Measurements from ENCODE around the gene NID1. TPM values are rescaled to one million over a fixed set of nuclear protein-coding genes. Genes with fewer than 3 reads are reported as not detected.

Gene NID1
- total and polyA plus RNA-seq, 8 donors: 21.4 to 214 (median 89.6) TPM

DNA sequence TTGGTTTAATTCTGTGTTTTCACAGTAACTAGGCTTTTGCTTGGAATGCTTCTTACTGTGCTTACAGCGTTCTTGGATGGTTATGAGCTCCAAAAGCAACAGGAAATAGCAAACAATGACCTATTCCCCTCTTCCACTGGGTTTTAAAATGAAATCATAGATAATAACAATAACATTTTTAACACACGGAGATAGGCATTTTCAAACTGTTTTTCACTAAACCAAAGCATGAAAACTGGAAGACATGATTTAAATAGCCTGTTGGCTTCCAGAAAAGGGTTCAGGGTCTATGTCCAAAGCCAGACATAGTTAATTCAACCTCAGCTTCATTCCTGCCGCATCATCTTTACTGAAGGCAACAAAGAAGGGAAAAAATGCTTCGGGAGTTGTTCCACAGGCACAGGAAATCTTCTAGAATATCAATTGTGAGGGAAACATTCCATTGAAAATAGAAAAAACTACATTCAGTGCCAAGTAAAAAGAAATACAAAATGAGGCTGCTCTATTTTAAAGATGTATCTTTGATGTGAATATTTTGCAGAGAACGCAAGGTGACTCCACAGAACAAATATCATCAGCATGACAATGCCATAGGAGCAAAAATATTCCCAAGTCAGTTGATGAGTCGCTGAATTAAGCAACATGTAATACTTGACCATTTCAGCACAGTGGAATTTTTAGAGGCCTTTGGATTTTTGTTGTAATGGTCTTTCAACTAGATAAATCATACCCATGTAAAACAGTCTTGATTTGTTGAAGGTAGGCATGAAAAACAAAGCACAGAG lies 80.7 kb downstream of the NID1 start:
- peaks cover 30 to 82% (median 49%) of the 10 kb centered on the region in 4 donors for H3K36me3 ChIP-seq
- no peaks in the 10 kb centered on the region for H3K9me3 ChIP-seq
- no peak for TF ChIP-seq POLR2AphosphoS5 (IDR thresholded peaks at IDR 0.05)
- TF ChIP-seq EP300 (IDR thresholded peaks at IDR 0.05): no peak
- TF ChIP-seq POLR2A (IDR thresholded peaks at IDR 0.05): no peak
- H3K27me3 ChIP-seq: no peaks in the 10 kb centered on the region
- 66 to 79% (median 69%) methylated on average over 6 of the region's 6 CpGs for WGBS, 5 donors
- H3K4me1 ChIP-seq: peaks cover 0 to 18% (median 6%) of the 10 kb centered on the region in 4 donors
- intact Hi-C loops (cut with DNase I; ENCODE audit: low total_unique reads): no loop called here
- peak overlapping the region in 4 of 5 donors; percentile 42 to 83 (median 62) for H3K27ac ChIP-seq
- no peak overlapping the region for H3K4me3 ChIP-seq
- peak in 1 of 2 donors; percentile 72 for DNase-seq

DNA sequence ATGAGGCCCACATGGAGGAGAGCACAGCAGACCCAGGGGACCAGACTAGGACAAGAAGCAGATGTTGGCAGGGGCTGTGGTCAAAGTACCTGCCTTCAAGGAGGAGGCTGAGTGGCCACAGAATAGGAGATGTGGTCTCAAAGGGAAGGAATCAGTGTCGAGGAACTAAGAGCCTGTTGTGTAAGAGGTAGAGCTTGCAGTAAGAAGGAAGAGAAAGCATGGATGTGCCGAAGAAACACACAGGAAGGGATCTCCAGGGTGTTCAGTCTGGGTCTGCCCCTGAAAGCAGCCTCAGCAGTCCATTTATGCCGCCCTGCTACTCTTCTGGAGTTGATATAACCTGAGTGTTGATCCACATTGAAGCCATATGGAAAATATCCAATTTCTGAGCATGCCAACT lies 83.9 kb downstream of the NID1 start:
- Histone ChIP-seq H3K27ac (peak overlapping the region in 2 of 5 donors; percentile 16 to 46), H3K27me3 (no peaks in the 10 kb centered on the region), H3K9me3 (peaks cover 0 to 8% (median 4%) of the 10 kb centered on the region in 4 donors), H3K4me3 (no peak overlapping the region), H3K36me3 (peaks cover 52 to 93% (median 67%) of the 10 kb centered on the region in 4 donors), H3K4me1 (peaks cover 0 to 13% (median 2%) of the 10 kb centered on the region in 4 donors)
- no peak for DNase-seq
- 81 to 88% (median 82%) methylated on average over 3 of the region's 3 CpGs for WGBS, 5 donors
- intact Hi-C loops (cut with DNase I; ENCODE audit: low total_unique reads): no loop called here
- TF ChIP-seq POLR2A (IDR thresholded peaks at IDR 0.05) (no peak), POLR2AphosphoS5 (IDR thresholded peaks at IDR 0.05) (no peak), EP300 (IDR thresholded peaks at IDR 0.05) (no peak)
- TF ChIP-seq, protein P1, sequence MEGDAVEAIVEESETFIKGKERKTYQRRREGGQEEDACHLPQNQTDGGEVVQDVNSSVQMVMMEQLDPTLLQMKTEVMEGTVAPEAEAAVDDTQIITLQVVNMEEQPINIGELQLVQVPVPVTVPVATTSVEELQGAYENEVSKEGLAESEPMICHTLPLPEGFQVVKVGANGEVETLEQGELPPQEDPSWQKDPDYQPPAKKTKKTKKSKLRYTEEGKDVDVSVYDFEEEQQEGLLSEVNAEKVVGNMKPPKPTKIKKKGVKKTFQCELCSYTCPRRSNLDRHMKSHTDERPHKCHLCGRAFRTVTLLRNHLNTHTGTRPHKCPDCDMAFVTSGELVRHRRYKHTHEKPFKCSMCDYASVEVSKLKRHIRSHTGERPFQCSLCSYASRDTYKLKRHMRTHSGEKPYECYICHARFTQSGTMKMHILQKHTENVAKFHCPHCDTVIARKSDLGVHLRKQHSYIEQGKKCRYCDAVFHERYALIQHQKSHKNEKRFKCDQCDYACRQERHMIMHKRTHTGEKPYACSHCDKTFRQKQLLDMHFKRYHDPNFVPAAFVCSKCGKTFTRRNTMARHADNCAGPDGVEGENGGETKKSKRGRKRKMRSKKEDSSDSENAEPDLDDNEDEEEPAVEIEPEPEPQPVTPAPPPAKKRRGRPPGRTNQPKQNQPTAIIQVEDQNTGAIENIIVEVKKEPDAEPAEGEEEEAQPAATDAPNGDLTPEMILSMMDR (IDR thresholded peaks at IDR 0.05): no peak

DNA sequence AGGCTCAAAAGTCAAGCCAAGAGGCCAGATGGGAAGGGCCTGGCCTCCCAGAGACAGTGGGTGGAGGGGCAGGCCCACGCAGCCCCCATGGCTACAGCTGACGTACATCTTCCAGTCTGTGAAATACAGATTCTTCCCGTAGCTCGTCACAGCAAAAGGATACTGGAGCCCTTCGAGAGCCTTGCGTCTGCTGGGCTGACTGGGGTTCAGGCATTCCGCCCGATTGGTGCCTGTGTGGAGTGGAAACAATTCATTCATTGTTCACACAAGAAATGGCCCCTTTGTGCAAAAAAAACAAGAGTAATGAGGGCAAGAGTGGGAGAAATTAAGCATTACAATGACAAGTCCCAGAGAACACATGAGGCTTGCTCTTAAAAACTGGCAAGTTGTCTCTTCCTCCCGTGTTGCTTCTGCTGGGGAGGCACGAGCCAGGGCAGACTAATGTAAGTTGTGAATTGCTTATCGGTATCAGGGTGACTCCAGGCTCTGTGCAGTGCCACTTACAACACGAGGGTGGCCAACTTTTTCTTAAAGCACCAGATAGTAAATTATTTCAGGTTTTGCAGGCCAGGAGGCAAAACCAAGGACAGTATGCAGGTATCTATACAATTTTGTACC lies 85.1 kb downstream of the NID1 start:
- Histone ChIP-seq H3K4me3 (no peak overlapping the region), H3K36me3 (peaks cover 49 to 97% (median 67%) of the 10 kb centered on the region in 4 donors), H3K9me3 (peaks cover 0 to 8% (median 4%) of the 10 kb centered on the region in 4 donors), H3K4me1 (peaks cover 0 to 13% (median 2%) of the 10 kb centered on the region in 4 donors), H3K27me3 (no peaks in the 10 kb centered on the region), H3K27ac (peak overlapping the region in 3 of 5 donors; percentile 20 to 44 (median 26))
- DNase-seq: peak in 1 of 2 donors; percentile 42
- TF ChIP-seq POLR2A (IDR thresholded peaks at IDR 0.05): no peak
- TF ChIP-seq EP300 (IDR thresholded peaks at IDR 0.05): no peak
- intact Hi-C loops (cut with DNase I; ENCODE audit: low total_unique reads): no loop called here
- WGBS, 5 donors: 86 to 88% (median 88%) methylated on average over 12 of the region's 12 CpGs

DNA sequence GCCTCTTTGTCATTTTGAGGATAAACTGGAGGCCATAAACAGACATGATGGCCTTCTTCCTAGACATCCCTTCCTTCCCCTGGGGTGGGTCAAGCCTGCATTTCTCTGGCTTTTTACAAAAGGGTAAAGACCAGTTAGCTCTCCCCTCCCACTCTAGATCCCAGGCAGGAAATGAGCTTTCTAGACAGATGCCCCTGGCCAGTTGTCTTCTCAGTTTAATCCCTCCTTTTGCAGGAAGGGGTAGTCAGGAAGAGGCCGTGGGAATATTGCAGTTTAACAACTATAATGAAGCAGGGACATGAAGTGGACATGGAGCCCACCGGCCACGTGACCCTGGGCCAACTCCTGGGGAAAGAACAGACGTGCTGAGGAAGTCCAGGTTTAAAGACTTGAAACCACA lies 85.7 kb downstream of the NID1 start:
- intact Hi-C loops (cut with DNase I; ENCODE audit: low total_unique reads): no loop called here
- H3K27ac ChIP-seq: peak overlapping the region in 3 of 5 donors; percentile 20 to 44 (median 26)
- H3K4me3 ChIP-seq: no peak overlapping the region
- 81 to 91% (median 84%) methylated on average over 4 of the region's 4 CpGs for WGBS, 5 donors
- H3K9me3 ChIP-seq: peaks cover 0 to 8% (median 4%) of the 10 kb centered on the region in 4 donors
- no peak for DNase-seq
- H3K36me3 ChIP-seq: peaks cover 49 to 94% (median 68%) of the 10 kb centered on the region in 4 donors
- TF ChIP-seq, protein P1 (IDR thresholded peaks at IDR 0.05): no peak
- TF ChIP-seq POLR2AphosphoS5 (IDR thresholded peaks at IDR 0.05) (no peak), EP300 (IDR thresholded peaks at IDR 0.05) (no peak), POLR2A (IDR thresholded peaks at IDR 0.05) (no peak)
- no peaks in the 10 kb centered on the region for H3K27me3 ChIP-seq
- peaks cover 0 to 8% (median 1%) of the 10 kb centered on the region in 4 donors for H3K4me1 ChIP-seq

DNA sequence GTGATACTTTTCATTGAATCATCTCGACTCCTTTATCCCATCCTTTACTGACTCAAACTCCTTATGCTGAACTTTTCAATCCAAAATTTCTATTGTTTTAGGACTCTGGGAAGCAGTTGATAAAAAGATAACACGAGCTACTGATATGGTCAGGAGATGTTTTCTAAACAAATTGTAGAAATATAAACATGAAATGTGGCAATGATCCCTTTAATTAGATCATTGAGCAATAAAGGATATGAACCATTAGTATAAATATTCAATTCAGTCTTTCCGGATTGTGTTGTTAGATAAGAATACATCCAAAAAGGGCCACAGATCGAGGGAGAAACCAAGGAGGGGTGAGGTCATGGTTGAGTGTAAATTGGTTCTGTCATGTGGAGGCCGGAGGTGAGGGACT lies 88.4 kb downstream of the NID1 start:
- Histone ChIP-seq H3K36me3 (peaks cover 42 to 67% (median 59%) of the 10 kb centered on the region in 4 donors), H3K27me3 (no peaks in the 10 kb centered on the region), H3K27ac (peak overlapping the region in 3 of 5 donors; percentile 18 to 56 (median 52)), H3K4me3 (no peak overlapping the region), H3K9me3 (peaks cover 0 to 8% (median 4%) of the 10 kb centered on the region in 4 donors), H3K4me1 (peaks cover 0 to 16% (median 14%) of the 10 kb centered on the region in 4 donors)
- intact Hi-C loops (cut with DNase I; ENCODE audit: low total_unique reads): no loop called here
- TF ChIP-seq, protein P1 (IDR thresholded peaks at IDR 0.05): no peak
- TF ChIP-seq EP300 (IDR thresholded peaks at IDR 0.05) (no peak), POLR2AphosphoS5 (IDR thresholded peaks at IDR 0.05) (no peak), POLR2A (IDR thresholded peaks at IDR 0.05) (no peak)
- DNase-seq: no peak
- WGBS, 5 donors: 72 to 91% (median 79%) methylated on average over 5 of the region's 5 CpGs
